Measurements from ENCODE around the gene BMP4. TPM values are rescaled to one million over a fixed set of nuclear protein-coding genes. Genes with fewer than 3 reads are reported as not detected.

Gene BMP4
- total and polyA plus RNA-seq, 2 of the 13 experiments (the other 11 are each of a cell fraction or from before 2014, with no cell fraction given), result 56.4 to 169 TPM

- TF ChIP-seq SOX6 (IDR thresholded peaks at IDR 0.05) (no peak), SOX6 (CRISPR knock-in tag; IDR thresholded peaks at IDR 0.05) (0 out of 2 replicates have a peak, but pooled peaks have one; percentile 26), MBNL3 (CRISPR knock-in tag; conservative IDR thresholded peaks at IDR 0.05) (no peak), ZNF503 (CRISPR knock-in tag; IDR thresholded peaks at IDR 0.05) (no peak), NFE2L2 (IDR thresholded peaks at IDR 0.05; ENCODE audit: low read length) (no peak), HNRNPL (IDR thresholded peaks at IDR 0.05; ENCODE audit: low read depth, low read length) (no peak), GPN1 (CRISPR knock-in tag; IDR thresholded peaks at IDR 0.05; ENCODE audit: borderline replicate concordance) (no peak), PTBP1 (IDR thresholded peaks at IDR 0.05; ENCODE audit: low read depth, low read length, poor library complexity, severe bottlenecking) (no peak), CBX2 (IDR thresholded peaks at IDR 0.05; ENCODE audit: low read depth, low read length) (no peak), CBX2 (CRISPR knock-in tag; IDR thresholded peaks at IDR 0.05; ENCODE audit: low read depth) (no peak), ZNF788 (CRISPR knock-in tag; IDR thresholded peaks at IDR 0.05; ENCODE audit: borderline replicate concordance) (no peak), ZNF337 (CRISPR knock-in tag; IDR thresholded peaks at IDR 0.05; ENCODE audit: borderline replicate concordance, low read depth) (no peak), E2F1 (CRISPR knock-in tag; IDR thresholded peaks at IDR 0.05) (no peak)
Measured at GRCh38 chr14:53916239-53916638, 40.4 kb downstream of the BMP4 start (continued).

All from HepG2 (cell line).